A204.1 (cell line): ENCODE data around the gene PACRGL.

Source experiments
- FAIRE-seq: peaks from 2 replicates; lab custom pipeline; 2012; peaks lifted over from hg19 to GRCh38; lab: Jason Lieb, UNC

PACRGL gene

GRCh38 chr4:20700007-20700761 is at the start of gene PACRGL:
TSS of gene PACRGL (plus strand) at chr4:20700458. CDS start at chr4:20704482, 4,024 bp downstream.
- FAIRE-seq = peak; percentile 74

DNA sequence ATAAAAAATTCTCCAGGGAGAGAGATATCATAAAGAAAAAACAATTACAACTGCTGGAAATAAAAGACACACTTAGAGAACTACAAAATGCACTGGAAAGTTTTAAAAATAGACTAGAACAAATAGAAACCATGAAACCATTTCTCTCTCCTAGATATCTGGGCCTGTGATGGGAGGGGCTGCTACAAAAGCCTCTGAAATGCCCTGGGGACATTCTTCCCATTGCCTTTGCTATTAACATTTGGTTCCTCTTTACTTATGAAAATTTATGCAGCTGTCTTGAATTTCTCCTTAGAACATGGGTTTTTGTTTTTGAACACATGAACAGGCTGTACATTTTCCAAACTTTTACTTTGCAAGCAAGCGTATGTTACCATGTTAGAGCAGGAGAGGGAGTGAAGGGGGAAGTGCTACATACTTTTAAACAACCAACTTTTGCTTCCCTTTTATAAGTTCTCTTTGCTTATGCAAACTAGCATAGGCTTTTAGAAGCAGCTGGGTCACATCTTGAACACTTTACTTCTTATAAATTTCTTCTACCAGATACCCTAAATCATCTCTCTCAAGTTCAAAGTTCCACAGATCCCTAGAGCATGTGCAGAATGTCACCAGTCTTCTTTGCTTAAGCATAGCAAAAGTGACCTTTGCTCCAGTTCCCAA is 47.9 kb upstream of the PACRGL start:
- no peak for FAIRE-seq

DNA sequence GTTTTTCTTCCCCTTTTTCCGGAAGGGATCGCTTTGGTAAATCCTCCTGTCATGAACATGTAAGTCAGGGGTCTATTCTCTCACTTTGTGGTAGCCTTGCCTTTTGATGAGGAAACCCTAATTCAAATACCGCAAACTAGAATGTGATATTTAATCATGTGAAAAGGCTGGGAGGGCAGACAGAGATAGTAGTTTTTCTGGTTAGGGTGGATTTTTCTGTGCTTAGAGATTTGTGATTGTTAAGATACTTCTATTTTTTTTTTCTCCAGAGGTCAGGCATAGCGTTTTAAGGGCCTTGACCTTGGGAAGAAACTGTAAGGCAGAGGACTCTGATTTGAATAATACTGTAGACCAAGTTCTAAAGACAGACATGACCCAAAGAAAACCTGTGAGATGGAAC is 41.8 kb upstream of the PACRGL start:
- no peak for FAIRE-seq

- no peak for FAIRE-seq
Measured at GRCh38 chr4:20662851-20663250, 37.4 kb upstream of the PACRGL start.

- no peak for FAIRE-seq
Measured at GRCh38 chr4:20666012-20666860, 34.0 kb upstream of the PACRGL start.

DNA sequence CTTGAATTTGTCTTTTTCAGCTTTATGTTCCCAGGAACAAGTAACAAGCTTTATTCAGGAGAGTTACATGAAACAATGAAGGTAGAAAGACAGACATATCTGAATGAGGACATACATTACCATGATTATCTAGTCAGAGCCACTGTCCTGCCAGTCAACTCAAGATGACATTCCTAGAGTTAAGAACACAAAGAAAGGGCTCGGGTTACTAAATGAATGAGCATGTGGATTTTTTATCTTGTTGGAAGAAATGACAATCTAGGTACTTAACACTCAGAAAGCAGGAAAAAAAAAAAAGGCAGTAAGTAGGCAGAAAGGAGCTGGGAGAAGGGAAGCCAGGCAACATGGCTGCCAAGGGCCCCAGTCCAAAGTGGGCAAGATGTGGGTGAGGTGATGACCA is 28.0 kb upstream of the PACRGL start:
- no peak for FAIRE-seq

- FAIRE-seq = no peak
Measured at GRCh38 chr4:20675786-20676185, 24.5 kb upstream of the PACRGL start.

DNA sequence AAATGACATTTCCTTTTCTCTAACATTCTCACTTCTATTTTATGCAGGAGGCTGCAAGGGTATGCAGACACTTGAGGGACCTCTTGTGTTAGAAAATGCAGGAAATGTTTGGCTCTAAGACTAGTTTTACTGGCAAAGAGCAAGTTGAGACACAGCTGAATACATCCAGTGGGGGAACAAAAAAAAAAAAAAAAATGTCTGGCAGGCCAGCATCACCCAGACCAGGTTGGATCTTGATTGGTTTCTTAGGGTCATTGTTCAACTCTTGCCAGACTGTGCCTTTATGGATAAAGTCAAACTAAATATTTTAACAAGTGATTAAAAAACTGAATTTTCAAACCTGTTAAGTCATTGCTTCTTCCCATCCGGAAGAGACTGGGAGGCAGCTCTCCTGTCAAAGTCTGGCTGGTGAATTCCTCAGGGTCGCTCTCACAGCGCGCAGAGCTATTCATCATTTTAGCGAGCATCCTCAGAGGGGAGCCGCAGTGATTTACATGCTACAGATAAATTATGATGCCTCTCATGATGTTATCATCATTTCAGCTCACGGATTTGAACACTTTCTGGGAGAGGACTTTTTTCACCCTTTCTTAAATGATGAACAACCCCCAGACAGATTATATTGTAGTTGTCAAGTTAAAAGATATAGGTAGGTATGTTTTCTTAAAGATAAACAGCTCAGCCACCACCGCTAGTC is 23.6 kb upstream of the PACRGL start:
- no peak for FAIRE-seq

DNA sequence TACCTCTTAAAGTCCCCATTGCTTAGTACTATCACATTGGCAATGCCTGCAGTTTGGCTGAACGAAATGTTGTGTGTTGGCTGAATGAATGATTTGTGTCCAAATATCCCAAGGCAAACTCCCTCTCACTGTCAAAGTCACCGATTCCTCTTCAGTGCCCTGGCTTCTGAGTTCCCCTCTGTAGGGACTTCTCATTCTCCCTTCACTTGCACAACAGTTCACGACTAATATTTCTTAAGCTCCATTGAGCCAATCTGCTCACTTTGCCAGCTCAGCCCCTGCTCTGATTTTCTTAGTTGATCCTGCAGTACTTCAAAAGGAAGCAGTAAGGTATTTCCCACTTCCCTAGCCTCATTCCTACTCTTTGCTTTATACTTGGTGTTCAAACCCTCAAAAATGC is 21.9 kb upstream of the PACRGL start:
- FAIRE-seq = no peak

DNA sequence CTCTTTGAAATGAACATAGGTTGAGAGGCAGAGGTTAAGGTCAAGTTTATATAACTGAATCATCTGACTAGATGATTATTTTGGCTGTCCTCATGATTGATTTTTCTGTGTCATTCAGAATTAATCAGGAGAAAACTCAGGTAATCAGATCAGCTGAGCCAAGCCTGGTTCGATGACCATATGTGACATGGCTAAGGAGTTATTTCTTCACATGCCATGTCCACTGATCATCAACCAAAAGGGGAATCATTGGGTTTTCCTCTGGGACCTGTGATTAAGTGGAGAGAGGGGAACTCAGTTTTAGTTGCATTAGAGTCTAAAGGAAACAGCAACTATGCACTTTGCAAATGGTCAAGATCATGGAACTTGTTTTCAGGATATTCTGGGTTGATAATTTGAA is 20.3 kb upstream of the PACRGL start:
- no peak for FAIRE-seq

DNA sequence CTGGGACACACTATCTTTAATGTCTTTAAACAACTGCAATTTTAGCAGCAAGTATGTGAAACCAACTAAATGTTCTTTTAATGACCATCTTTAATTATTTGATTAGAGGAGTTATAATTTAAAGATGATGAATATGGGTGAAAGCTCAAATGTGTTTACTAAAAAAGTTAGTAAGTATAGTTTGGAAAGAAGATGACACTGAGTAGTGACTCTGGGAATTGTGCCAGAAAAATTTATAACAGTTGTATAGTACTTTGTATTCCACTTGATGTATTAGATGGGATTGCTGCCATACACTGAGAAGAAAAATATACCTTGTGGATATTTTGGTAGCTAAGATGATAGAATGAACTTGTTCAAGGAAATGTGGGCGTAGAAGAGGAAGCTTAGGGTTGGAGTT is 19.5 kb upstream of the PACRGL start:
- FAIRE-seq = no peak

GRCh38 chr4:20681271-20681670 is 19.0 kb upstream of the PACRGL start:
- no peak for FAIRE-seq

GRCh38 chr4:20682853-20683252 is 17.4 kb upstream of the PACRGL start:
- no peak for FAIRE-seq

- no peak for FAIRE-seq
Measured at GRCh38 chr4:20683766-20684165, 16.5 kb upstream of the PACRGL start.

DNA sequence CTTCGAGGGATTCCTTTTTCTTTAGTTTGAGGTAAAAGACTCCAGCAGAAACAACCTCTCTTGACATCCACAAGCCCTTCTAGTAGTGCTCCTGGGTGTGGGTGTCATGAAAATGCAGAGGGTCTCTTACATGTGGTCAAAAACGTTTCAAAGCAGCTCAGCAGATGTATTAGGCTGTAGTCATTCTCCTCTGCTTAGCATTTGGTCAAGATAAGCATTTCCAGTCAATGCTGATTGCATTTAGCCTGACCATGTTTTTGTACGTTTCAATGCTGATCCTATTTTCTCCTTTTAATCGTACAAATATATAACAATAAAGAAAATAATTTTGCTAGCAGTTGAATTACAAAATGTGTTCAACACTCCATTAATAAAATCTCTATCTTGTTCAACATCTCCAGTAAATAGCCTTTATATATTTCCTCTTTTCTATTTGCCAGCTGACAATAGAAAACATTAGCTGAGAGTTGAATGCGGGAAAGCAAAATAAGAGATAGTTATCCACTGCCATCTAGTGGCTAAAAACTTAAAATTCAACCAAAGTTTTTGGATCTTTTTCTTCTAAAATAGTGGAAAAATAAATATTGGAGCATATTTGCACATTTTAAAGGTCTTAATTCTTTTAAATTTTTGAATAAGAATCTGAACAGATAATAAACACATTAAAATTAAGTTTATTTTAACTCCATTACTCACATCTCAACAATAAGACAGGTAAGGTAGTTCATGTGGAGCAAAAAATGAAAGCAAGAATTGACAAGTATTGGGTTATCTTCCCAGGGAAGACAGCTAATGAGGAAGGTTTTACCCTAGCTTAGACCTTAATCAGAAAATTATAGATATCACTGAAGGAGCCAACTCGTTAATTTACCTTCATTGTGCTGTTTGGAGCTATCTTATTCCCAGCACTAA is 15.2 kb upstream of the PACRGL start:
- FAIRE-seq = peak; percentile 98

GRCh38 chr4:20687864-20688263 is 12.4 kb upstream of the PACRGL start:
- FAIRE-seq = no peak

GRCh38 chr4:20696815-20697214 is 3.4 kb upstream of the PACRGL start:
- no peak for FAIRE-seq

DNA sequence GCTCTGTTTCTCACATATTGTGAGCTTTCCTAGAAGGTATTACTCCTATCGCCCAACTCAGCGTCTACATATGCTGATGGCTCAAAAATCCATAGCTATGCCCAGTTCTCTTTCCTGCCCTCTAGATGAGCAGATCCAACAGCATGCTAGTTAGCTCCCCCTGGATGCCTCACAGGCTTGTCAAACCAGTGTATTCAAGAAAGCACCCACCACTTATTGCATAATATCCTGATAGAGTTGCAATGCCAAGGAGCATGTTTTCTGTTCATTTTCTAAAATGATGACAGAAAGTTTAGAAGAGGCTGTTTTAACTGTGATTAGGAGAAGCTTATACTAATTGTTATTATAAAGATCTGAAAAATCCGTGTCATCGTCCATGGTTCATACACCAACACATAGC is 1.9 kb upstream of the PACRGL start:
- FAIRE-seq = no peak

DNA sequence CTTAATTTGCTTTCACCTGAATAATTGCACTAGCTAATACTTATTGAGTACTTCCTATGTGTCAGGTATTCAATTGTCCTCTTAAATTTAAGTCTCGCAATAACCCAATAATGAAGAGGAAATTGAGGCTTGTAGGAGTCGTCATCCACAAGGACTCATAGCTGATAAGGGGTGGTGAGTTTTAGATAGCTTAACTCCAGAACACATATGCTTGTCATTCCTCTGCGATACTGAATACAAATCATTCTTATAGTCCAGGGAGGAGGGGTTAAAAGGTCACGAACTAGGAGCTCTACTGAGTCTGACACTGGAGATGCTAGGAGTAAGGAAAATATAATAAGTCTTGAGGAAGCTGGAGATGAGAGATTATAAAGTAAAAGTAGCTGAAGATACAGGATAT is 1.4 kb upstream of the PACRGL start:
- FAIRE-seq = no peak

GRCh38 chr4:20711335-20711734 is 11.1 kb downstream of the PACRGL start:
- FAIRE-seq = no peak

DNA sequence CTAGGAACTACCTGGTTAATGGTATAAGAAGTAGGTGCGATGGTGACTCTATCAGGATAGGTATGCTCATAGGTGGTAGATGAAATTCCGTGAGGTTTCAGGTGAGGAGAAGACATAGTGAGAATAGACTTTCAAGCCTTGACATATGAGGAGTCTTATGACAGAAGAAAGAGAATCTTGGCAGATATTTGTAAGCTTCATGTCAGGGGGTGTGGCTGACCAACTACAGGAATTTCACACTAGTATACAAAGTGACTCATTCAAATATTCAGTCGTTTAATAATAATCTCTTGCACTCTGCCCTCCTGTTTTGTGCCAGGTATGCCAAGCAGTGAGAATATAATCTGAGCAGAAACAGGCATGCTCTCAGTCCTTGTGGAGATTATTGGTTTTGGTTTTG is 22.8 kb downstream of the PACRGL start:
- FAIRE-seq = no peak
